AG04449 (cell line): Measurements from ENCODE around the gene TMIGD2.

Experiments used
- CTCF ChIA-PET: fragments of 350-600 bp; formaldehyde crosslinking; extraction: SDS; loops from one replicate; lab custom pipeline; 2021; ENCODE audit warnings: antibody characterized with exemption; lab: Yijun Ruan, JAX
- POLR2A ChIA-PET: fragments of 400-600, 350-600 bp; formaldehyde crosslinking; extraction: SDS; loops from one replicate; lab custom pipeline; 2020; ENCODE audit warnings: antibody characterized with exemption, inconsistent platforms; lab: Yijun Ruan, JAX
- DNase-seq: peaks from one replicate; pipeline ENCODE4 v3.0.0-alpha.2; 2010; ENCODE audit warnings: low read depth, low spot score
- H3K4me3 ChIP-seq: 2 replicates; pipeline ENCODE4 v1.5.1; 2011; ENCODE audit warnings: low read depth, mild to moderate bottlenecking, control low read depth, low read length
- TF ChIP-seq, protein P1 (sequence below): IDR thresholded peaks from one replicate; pipeline ENCODE4 v1.5.1; 2011; ENCODE audit warnings: mild to moderate bottlenecking, moderate library complexity, low read length, control low read depth, inconsistent platforms; ENCODE audit not compliant: insufficient read depth; ENCODE audit errors: missing control alignments

Gene TMIGD2

DNA sequence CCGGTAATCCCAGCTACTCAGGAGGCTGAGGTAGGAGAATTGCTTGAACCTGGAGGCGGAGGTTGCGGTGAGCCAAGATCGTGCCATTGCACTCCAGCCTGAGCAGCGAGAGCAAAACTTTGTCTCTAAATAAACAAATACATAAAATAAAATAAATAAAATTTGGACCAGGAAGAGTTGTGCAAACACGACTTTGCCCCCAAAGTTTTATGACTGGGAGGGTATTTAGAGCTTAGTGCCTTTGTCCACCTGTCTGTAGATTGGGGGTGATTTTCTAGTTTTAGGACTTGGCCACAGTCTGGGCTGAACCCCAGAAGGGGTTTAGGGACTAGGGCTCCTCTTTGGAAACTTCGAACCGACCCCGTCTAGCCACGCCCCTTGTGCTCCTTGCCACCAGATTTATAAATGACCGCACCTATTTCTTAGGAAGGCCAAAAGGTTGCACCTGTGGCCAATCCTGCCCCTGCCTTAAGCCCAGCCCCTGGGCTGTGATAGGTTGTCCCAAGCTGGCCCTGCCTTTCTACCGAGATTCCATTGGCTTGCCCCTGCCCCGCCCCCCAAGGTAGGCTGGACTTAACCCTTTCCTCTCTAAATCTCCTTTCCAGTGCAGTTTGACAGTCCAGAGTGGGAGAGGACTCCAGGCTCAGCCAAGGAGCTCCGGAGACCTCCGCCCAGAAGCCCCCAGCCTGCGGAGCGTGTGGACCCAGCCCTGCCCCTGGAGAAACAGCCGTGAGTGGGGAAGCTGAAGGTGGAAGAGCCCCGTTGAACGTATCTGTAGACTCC lies 17.8 kb downstream of the TMIGD2 start:
- CTCF ChIA-PET: interaction anchor here (1.0 to 1.3 kb wide), 2 partner anchors 14 to 16 kb away, joined by 3 read pairs; no protein-coding TSS in a partner anchor

DNA sequence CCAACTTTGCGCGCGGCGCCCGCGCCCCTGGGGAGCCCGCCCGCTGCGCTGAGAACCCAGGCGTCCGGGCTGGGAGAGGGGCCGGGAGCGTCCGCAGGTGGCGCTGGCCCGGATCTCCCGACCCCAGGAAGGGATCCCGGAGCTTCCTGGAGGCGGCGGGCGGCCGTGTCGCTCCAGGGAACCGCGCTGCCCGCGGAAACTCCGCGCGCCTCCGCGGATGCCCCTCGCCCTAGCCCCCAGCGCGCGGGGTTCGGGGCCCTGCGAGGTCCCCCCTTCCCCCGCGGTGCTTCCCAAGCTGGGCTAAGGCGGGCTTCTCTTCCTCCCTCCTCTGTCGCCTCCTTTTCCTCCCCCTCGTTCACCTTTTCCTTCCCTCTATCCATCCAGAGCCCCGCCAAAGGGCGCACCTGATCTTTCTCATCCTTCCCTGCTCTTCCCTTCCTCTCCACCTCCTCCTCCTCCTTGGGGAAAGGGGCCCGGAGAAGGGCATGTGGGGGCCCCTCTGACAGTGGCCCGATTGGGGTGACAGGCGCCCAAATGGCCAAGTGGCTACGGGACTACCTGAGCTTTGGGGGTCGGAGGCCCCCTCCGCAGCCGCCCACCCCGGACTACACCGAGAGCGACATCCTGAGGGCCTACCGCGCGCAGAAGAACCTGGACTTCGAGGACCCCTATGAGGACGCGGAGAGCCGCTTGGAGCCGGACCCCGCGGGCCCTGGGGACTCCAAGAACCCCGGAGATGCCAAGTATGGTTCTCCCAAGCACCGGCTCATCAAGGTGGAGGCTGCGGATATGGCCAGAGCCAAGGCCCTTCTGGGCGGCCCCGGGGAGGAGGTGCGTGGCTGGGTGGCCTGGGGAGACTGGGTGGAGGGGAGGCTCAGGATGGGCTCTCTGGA lies 22.4 kb downstream of the TMIGD2 start:
- POLR2A ChIA-PET: no interaction called here
- no peak for DNase-seq
- CTCF ChIA-PET: interaction anchor here (1.2 to 8.0 kb wide), 2 partner anchors 12 to 25 kb away, joined by 3 to 77 read pairs; no protein-coding TSS in a partner anchor
- TF ChIP-seq, protein P1, sequence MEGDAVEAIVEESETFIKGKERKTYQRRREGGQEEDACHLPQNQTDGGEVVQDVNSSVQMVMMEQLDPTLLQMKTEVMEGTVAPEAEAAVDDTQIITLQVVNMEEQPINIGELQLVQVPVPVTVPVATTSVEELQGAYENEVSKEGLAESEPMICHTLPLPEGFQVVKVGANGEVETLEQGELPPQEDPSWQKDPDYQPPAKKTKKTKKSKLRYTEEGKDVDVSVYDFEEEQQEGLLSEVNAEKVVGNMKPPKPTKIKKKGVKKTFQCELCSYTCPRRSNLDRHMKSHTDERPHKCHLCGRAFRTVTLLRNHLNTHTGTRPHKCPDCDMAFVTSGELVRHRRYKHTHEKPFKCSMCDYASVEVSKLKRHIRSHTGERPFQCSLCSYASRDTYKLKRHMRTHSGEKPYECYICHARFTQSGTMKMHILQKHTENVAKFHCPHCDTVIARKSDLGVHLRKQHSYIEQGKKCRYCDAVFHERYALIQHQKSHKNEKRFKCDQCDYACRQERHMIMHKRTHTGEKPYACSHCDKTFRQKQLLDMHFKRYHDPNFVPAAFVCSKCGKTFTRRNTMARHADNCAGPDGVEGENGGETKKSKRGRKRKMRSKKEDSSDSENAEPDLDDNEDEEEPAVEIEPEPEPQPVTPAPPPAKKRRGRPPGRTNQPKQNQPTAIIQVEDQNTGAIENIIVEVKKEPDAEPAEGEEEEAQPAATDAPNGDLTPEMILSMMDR: no peak
- no peak overlapping the region for H3K4me3 ChIP-seq

More for the DNA sequence above, 17.8 kb downstream of the TMIGD2 start:
- TF ChIP-seq, protein P1: no peak
- DNase-seq: no peak
- POLR2A ChIA-PET: no interaction called here
- no peak overlapping the region for H3K4me3 ChIP-seq

DNA sequence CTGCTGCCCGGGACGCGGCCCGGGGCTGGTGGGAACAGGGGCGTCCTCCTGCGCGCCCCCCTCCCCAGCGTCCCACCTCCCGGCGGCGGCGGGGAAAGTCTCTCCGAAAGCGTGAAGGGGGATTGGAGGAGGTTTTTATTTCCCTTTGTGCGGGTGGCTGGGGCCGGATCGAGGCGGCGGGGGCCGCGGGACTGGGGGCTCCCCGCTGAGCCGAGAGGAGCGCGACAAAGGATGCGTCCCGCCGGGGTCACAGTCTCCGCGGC lies 23.0 kb downstream of the TMIGD2 start:
- H3K4me3 ChIP-seq: no peak overlapping the region

DNA sequence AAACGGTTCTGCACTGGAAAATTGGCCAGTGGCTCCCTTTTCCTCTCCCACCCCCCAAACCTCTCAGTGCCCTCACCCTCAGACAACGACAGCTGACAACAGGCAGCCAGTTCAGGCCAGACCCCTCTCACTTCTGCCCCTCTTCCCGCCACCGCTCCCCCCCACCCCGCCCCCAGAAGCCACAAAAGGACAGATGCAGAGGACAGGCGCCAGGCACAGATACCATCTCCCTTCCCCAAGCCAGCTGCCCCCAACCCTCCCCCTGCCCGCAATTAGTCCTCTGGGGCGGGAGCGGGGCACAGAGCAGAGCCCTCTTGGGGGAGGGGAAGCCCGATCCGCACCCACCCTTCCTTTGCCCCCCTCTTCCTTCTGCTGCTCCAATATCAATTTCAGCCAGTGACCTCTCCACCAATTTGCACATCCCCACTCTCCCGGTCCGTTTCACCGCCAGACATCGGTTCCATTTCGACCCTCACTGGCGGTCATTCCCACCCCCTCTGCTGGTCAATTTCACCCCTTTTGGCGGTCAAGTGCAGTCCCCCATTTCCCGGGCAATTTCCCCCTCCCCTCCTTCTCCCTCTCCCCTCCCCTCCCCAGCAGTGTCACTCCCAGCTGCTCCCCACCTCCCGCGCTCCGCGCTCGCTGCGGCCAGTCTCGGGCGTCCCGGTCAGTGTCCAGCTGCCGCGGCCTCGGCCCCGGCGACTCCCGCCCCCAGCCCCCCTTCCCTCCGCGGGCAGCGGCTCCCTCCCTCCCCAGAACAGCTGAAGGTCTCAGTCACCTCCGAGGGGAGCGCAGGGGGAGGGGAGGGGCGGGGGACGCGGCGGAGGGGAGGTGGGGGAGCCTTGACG lies 23.5 kb downstream of the TMIGD2 start, which contains the start of gene SHD:
TSS of gene SHD (plus strand) at position 848 of the 848 bp plus-strand sequence. CDS start 798 bp downstream, outside the sequence.
- POLR2A ChIA-PET: no interaction called here
- DNase-seq: no peak
- CTCF ChIA-PET: interaction anchor here (0.9 to 8.0 kb wide), 3 partner anchors 11 to 74 kb away, joined by 3 to 77 read pairs (median 4); no protein-coding TSS in a partner anchor
- no peak within 1 kb of the TSS for H3K4me3 ChIP-seq
- TF ChIP-seq, protein P1: no peak

More for the DNA sequence above, 23.0 kb downstream of the TMIGD2 start:
- ChIA-PET CTCF (interaction anchor here (1.2 to 8.0 kb wide), 2 partner anchors 11 to 24 kb away, joined by 3 to 77 read pairs; no protein-coding TSS in a partner anchor), POLR2A (no interaction called here)
- no peak for DNase-seq
- TF ChIP-seq, protein P1: no peak

DNA sequence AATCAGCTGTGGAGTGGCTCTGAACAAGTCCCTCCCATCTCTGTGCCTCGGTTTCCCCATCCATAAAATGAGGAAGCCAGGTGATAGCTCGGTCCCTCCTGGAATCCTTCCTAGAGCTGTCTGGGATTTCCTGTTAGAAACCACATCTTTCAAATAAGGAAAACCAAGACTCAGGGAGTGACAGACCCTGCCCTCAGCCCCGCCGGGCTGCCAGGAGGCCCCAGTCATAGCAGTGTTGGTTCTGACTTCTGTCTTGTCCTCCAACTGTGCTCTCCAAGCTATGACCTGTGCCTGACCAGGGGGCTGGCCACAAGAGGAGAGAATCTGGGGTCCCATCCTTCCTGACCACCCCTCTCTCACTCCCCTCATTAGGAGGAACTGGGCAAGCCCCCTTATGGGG lies 24.2 kb downstream of the TMIGD2 start:
- POLR2A ChIA-PET: no interaction called here
- H3K4me3 ChIP-seq: no peak overlapping the region
- DNase-seq: no peak
- CTCF ChIA-PET: interaction anchor here (0.9 to 8.0 kb wide), 3 partner anchors 10 to 74 kb away, joined by 3 to 77 read pairs (median 4); no protein-coding TSS in a partner anchor
- TF ChIP-seq, protein P1: no peak
